Endothelial cell of umbilical vein (primary cell): ENCODE data around the gene DUOX2. TPM values are rescaled to one million over a fixed set of nuclear protein-coding genes. Genes with fewer than 3 reads are reported as not detected.
"Not testable (repeated sequence)": the region's sequence is repeated elsewhere in the genome, so short reads cannot be mapped to it uniquely, and the experiment has no call there.

Experiments
- BruUV-seq: library from RNA; stranded (reverse); fragments of 400-500 nt; replicated peaks from 2 replicates; lab custom pipeline; 2021; lab: Mats Ljungman, UMichigan
- CTCF ChIA-PET: fragments of 300-600, 350-600 bp; sonication (Branson Sonifier 250); formaldehyde crosslinking; loops from one replicate; lab custom pipeline; 2021; ENCODE audit warnings: antibody characterized with exemption, inconsistent platforms; lab: Charles Lee
- POLR2A ChIA-PET: fragments of 300-600, 350-600 bp; sonication (Branson Sonifier 250); formaldehyde crosslinking; loops from one replicate; lab custom pipeline; 2021; ENCODE audit warnings: antibody characterized with exemption, inconsistent platforms; lab: Charles Lee
- DNase-seq: peaks from one replicate; pipeline ENCODE4 v3.0.0-alpha.2; 2011; ENCODE audit warnings: low read depth, low spot score
- FAIRE-seq: peaks from 2 replicates; lab custom pipeline; 2011; peaks lifted over from hg19 to GRCh38; lab: Jason Lieb, UNC
- H2AFZ ChIP-seq: 2 replicates; pipeline ENCODE4 v1.6.0; 2012; ENCODE audit warnings: low read depth, low read length, control low read depth, inconsistent platforms
- H3K27ac ChIP-seq: 2 replicates; pipeline ENCODE4 v1.5.1; 2011; ENCODE audit warnings: low read depth, mild to moderate bottlenecking, control low read depth, low read length, moderate library complexity; ENCODE audit not compliant: insufficient read depth
- H3K27me3 ChIP-seq, 2 experiments: 2 replicates each; pipeline versions ENCODE4 v1.6.0 to v1.6.1; 2011; ENCODE audit warnings: low read length in 2 of 2, mixed read lengths in 1 of 2; ENCODE audit not compliant: control insufficient read depth in 2 of 2, insufficient read depth in 2 of 2
- H3K36me3 ChIP-seq, 2 experiments: 2 replicates in 1 of 2; 3 replicates in 1 of 2; pipeline ENCODE4 v1.5.1; 2011; ENCODE audit warnings: low read length in 2 of 2, mild to moderate bottlenecking in 1 of 2, moderate library complexity in 1 of 2; ENCODE audit not compliant: control insufficient read depth in 2 of 2, insufficient read depth in 2 of 2; ENCODE audit errors: extremely low read depth in 1 of 2
- H3K4me1 ChIP-seq: 3 replicates; pipeline ENCODE4 v1.5.1; 2011; ENCODE audit warnings: mild to moderate bottlenecking, low read length; ENCODE audit not compliant: control insufficient read depth, insufficient read depth; ENCODE audit errors: extremely low read depth
- H3K4me2 ChIP-seq: 2 replicates; pipeline ENCODE4 v1.6.1; 2011; ENCODE audit warnings: low read length, control low read depth, mixed read lengths; ENCODE audit not compliant: insufficient read depth
- H3K4me3 ChIP-seq, 3 experiments: fragments of 200-600 bp in 1 of 3; sonication (generic), shearing (Covaris generic) in 1 of 3; replicated peaks in 1 of 3; 2 replicates each; pipeline ENCODE4 v1.5.1; 2011 to 2016; ENCODE audit warnings: control low read depth in 3 of 3, low read length in 3 of 3, mild to moderate bottlenecking in 2 of 3, inconsistent platforms in 1 of 3, low read depth in 1 of 3, moderate library complexity in 1 of 3; ENCODE audit not compliant: insufficient read depth in 1 of 3
- H3K79me2 ChIP-seq: 2 replicates; pipeline ENCODE4 v1.6.0; 2012; ENCODE audit warnings: low read length, inconsistent platforms; ENCODE audit not compliant: control insufficient read depth, insufficient read depth
- H3K9ac ChIP-seq: replicated peaks from 2 replicates; pipeline ENCODE3; 2011; ENCODE audit warnings: low read length, control low read depth; ENCODE audit not compliant: insufficient read depth; ENCODE audit errors: extremely low read depth
- H3K9me1 ChIP-seq: replicated peaks from 3 replicates; pipeline ENCODE4 v1.6.0; 2011; ENCODE audit warnings: mild to moderate bottlenecking, low read length; ENCODE audit not compliant: control insufficient read depth, insufficient read depth; ENCODE audit errors: extremely low read depth
- H3K9me3 ChIP-seq: replicated peaks from 2 replicates; pipeline ENCODE4 v1.5.1; 2012; ENCODE audit warnings: low read length, inconsistent platforms; ENCODE audit not compliant: control insufficient read depth, insufficient read depth
- H4K20me1 ChIP-seq: replicated peaks from 2 replicates; pipeline ENCODE3; 2011; ENCODE audit warnings: mild to moderate bottlenecking, low read length; ENCODE audit not compliant: control insufficient read depth, insufficient read depth; ENCODE audit errors: extremely low read depth
- EZH2 ChIP-seq: IDR thresholded peaks from 2 replicates; pipeline ENCODE4 v1.6.1; 2012; ENCODE audit warnings: borderline replicate concordance, low read depth, mild to moderate bottlenecking, moderate library complexity, low read length, inconsistent platforms; ENCODE audit not compliant: severe bottlenecking
- FOS ChIP-seq: IDR thresholded peaks from 2 replicates; pipeline ENCODE4 v1.6.1; 2011; ENCODE audit warnings: mild to moderate bottlenecking, low read length, moderate library complexity, borderline replicate concordance; ENCODE audit not compliant: insufficient read depth
- GATA2 ChIP-seq: IDR thresholded peaks from 2 replicates; pipeline ENCODE4 v1.7.0; 2011; ENCODE audit warnings: low read depth, mild to moderate bottlenecking, moderate library complexity, mixed read lengths, low read length; ENCODE audit not compliant: insufficient read length, insufficient read depth
- JUN ChIP-seq: IDR thresholded peaks from 2 replicates; pipeline ENCODE4 v1.6.1; 2011; ENCODE audit warnings: borderline replicate concordance, low read depth; ENCODE audit not compliant: insufficient read length, insufficient read depth
- MYC ChIP-seq: IDR thresholded peaks from one replicate; pipeline ENCODE4 v1.6.1; 2011; ENCODE audit warnings: mild to moderate bottlenecking, low read depth, low read length
- POLR2A ChIP-seq: IDR thresholded peaks from 2 replicates; pipeline ENCODE4 v1.6.1; 2012; ENCODE audit warnings: low read depth, mild to moderate bottlenecking, control low read depth, low read length
- POLR2AphosphoS5 ChIP-seq: IDR thresholded peaks from 2 replicates; pipeline ENCODE4 v1.6.1; 2012; ENCODE audit warnings: low read depth, mild to moderate bottlenecking, control low read depth, low read length, moderate library complexity; ENCODE audit not compliant: insufficient read depth
- dilution Hi-C: fragments of 300-500 bp; cut with MboI; formaldehyde crosslinking; loops from one replicate; pipeline ENCODE4 v1.15.0; 2019; ENCODE audit warnings: low sequenced_read_pairs; ENCODE audit not compliant: extremely low pct_ligation_motif_present
- intact Hi-C: fragments of 100-400 bp; cut with micrococcal nuclease; formaldehyde crosslinking; loops from one replicate; pipeline ENCODE4 v1.10.0; 2022
- polyA plus RNA-seq, 4 experiments: library from polyadenylated mRNA; depleted of rRNA in 3 of 4; stranded (reverse) in 3 of 4; unstranded in 1 of 4; fragments of >200 nt; gene quantifications; 2 replicates each; pipeline versions ENCODE4 v1.2.1 to v1.2.3, GENCODE V29; 2011 to 2012; ENCODE audit warnings: missing spikeins in 1 of 4
- total RNA-seq: library from RNA; stranded (reverse); gene quantifications from 2 replicates; pipeline ENCODE4 v1.2.3, GENCODE V29; 2021
- TF ChIP-seq, protein P1 (sequence below): IDR thresholded peaks from 2 replicates; pipeline ENCODE4 v1.6.1; 2011; ENCODE audit not compliant: insufficient read depth, insufficient read length
- TF ChIP-seq, protein P2 (sequence below), 2 donors: IDR thresholded peaks; 1 replicate in 1 of 2; 2 replicates in 1 of 2; pipeline ENCODE4 v1.5.1; 2011; ENCODE audit warnings: low read length in 2 of 2, mild to moderate bottlenecking in 2 of 2, moderate library complexity in 2 of 2, control low read depth in 1 of 2, inconsistent platforms in 1 of 2, low read depth in 1 of 2; ENCODE audit not compliant: insufficient read depth in 1 of 2; ENCODE audit errors: extremely low read depth in 1 of 2

DUOX2 gene
- total and polyA plus RNA-seq, 2 donors (not counting 3 experiments of a cell fraction or from before 2014, with no cell fraction given), result 0.01 TPM; not detected in 1

DNA sequence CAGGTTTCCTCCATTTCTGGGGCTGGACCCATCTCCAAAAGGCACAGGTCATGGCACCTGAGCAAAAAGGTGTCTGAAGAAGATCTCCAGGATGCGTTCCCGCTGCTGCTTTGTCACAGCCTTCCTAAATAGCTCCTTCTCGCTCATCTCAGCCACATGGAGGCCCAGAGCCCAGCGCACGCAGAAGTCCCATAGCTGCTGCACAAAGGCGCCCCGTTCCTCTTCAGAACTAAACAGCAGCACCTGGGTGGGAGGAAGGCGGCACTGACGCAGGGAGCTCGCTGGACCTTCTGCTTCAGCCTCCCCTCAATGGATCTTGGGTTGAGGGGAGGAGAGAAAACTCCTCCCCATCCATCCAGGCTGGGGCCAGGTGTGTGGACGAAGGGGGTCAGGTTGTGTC lies 8.4 kb downstream of the DUOX2 start:
- peaks cover 16 to 34% of the 10 kb centered on the region in 2 experiments for H3K27me3 ChIP-seq
- BruUV-seq, result no TSS peak
- dilution Hi-C loops, result no loop called here
- no peak overlapping the region for H2AFZ ChIP-seq
- CTCF ChIA-PET, result interaction anchor here (1.6 to 2.7 kb wide), 2 partner anchors 13 to 17 kb away, joined by 4 to 18 read pairs; no protein-coding TSS in a partner anchor
- FAIRE-seq (no peak), DNase-seq (no peak)
- intact Hi-C loops, result no loop called here
- no peaks in the 10 kb centered on the region for H3K4me1 ChIP-seq
- no peaks in the 10 kb centered on the region for H3K36me3 ChIP-seq
- H3K9me3 ChIP-seq, result no peaks in the 10 kb centered on the region
- H3K4me3 ChIP-seq, result no peak overlapping the region
- H4K20me1 ChIP-seq, result no peaks in the 10 kb centered on the region
- H3K27ac ChIP-seq, result no peak overlapping the region
- no peaks in the 10 kb centered on the region for H3K79me2 ChIP-seq
- H3K4me2 ChIP-seq, result no peak overlapping the region
- H3K9me1 ChIP-seq, result no peaks in the 10 kb centered on the region
- H3K9ac ChIP-seq, result no peak overlapping the region
- POLR2A ChIA-PET, result no interaction called here
- TF ChIP-seq JUN, result no peak
- TF ChIP-seq POLR2A, result no peak
- TF ChIP-seq, protein P1, sequence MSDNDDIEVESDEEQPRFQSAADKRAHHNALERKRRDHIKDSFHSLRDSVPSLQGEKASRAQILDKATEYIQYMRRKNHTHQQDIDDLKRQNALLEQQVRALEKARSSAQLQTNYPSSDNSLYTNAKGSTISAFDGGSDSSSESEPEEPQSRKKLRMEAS, result no peak
- no peak for TF ChIP-seq GATA2
- no peak for TF ChIP-seq FOS
- no peak for TF ChIP-seq MYC
- TF ChIP-seq EZH2, result no peak
- TF ChIP-seq POLR2AphosphoS5, result no peak
- TF ChIP-seq, protein P2, sequence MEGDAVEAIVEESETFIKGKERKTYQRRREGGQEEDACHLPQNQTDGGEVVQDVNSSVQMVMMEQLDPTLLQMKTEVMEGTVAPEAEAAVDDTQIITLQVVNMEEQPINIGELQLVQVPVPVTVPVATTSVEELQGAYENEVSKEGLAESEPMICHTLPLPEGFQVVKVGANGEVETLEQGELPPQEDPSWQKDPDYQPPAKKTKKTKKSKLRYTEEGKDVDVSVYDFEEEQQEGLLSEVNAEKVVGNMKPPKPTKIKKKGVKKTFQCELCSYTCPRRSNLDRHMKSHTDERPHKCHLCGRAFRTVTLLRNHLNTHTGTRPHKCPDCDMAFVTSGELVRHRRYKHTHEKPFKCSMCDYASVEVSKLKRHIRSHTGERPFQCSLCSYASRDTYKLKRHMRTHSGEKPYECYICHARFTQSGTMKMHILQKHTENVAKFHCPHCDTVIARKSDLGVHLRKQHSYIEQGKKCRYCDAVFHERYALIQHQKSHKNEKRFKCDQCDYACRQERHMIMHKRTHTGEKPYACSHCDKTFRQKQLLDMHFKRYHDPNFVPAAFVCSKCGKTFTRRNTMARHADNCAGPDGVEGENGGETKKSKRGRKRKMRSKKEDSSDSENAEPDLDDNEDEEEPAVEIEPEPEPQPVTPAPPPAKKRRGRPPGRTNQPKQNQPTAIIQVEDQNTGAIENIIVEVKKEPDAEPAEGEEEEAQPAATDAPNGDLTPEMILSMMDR (IDR thresholded peaks at IDR 0.05; ENCODE audit: extremely low read depth in 1 of 2, insufficient read depth in 1 of 2, low read depth in 1 of 2, low read length in 2 of 2), result no peak

GRCh38 chr15:45104170-45104569 lies 9.8 kb downstream of the DUOX2 start:
- H3K4me2 ChIP-seq, H3K4me1 ChIP-seq, H2AFZ ChIP-seq, CTCF ChIA-PET, H3K9me1 ChIP-seq, H4K20me1 ChIP-seq, H3K27ac ChIP-seq, H3K9me3 ChIP-seq, H3K4me3 ChIP-seq, H3K9ac ChIP-seq, H3K36me3 ChIP-seq, BruUV-seq, POLR2A ChIA-PET, intact Hi-C loops, H3K79me2 ChIP-seq, DNase-seq, dilution Hi-C loops: not testable (repeated sequence)
- FAIRE-seq, result peak; percentile 28
- peaks cover 3 to 23% of the 10 kb centered on the region in 2 experiments for H3K27me3 ChIP-seq
